Heart right ventricle (tissue), 16 donors: ENCODE data around the gene LRMDA. TPM values are rescaled to one million over a fixed set of nuclear protein-coding genes. Genes with fewer than 3 reads are reported as not detected.

Source experiments
- ATAC-seq, 8 donors: fragments of 200-7000 bp; cut with Tn5 transposase; one replicate each; pipeline ENCODE4 v1.9.1; 2020; ENCODE audit warnings: mild to moderate bottlenecking in 8 of 8, moderate library complexity in 8 of 8, moderate number of reproducible peaks in 1 of 8
- DNase-seq, 2 donors: peaks; one replicate each; pipeline ENCODE4 v3.0.0-alpha.2; 2020
- H3K27ac ChIP-seq, 10 donors: fragments of 200-600 bp; sonication (generic) in 2 of 10; one replicate each; pipeline versions ENCODE4 v1.5.0 to v1.8.0; 2020 to 2022; ENCODE audit warnings: mild to moderate bottlenecking in 3 of 10
- H3K27me3 ChIP-seq, 7 donors: fragments of 200-600 bp; one replicate each; pipeline ENCODE4 v1.8.0; 2021 to 2022; ENCODE audit warnings: mild to moderate bottlenecking in 2 of 7
- H3K36me3 ChIP-seq, 9 donors: fragments of 200-600 bp; sonication (generic) in 1 of 9; one replicate each; pipeline versions ENCODE4 v1.5.0 to v1.8.0; 2020 to 2022; ENCODE audit warnings: mild to moderate bottlenecking in 2 of 9
- H3K4me1 ChIP-seq, 9 donors: fragments of 200-600 bp; sonication (generic) in 1 of 9; one replicate each; pipeline versions ENCODE4 v1.5.0 to v1.8.0; 2020 to 2022; ENCODE audit warnings: mild to moderate bottlenecking in 4 of 9
- H3K4me3 ChIP-seq, 10 donors: fragments of 200-600 bp; sonication (generic) in 2 of 10; one replicate each; pipeline versions ENCODE4 v1.5.0 to v1.8.0; 2020 to 2022; ENCODE audit warnings: mild to moderate bottlenecking in 7 of 10, moderate library complexity in 2 of 10
- H3K9me3 ChIP-seq, 11 donors: fragments of 200-600 bp in 10 of 11; sonication (generic) in 2 of 11; one replicate each; pipeline versions ENCODE4 v1.5.0 to v1.8.0; 2013 to 2022; ENCODE audit warnings: mild to moderate bottlenecking in 2 of 11, control low read depth in 1 of 11, moderate library complexity in 1 of 11
- CTCF ChIP-seq, 9 donors: fragments of 200-600 bp; sonication (generic) in 2 of 9; IDR thresholded peaks; one replicate each; pipeline versions ENCODE4 v1.5.0 to v1.8.0; 2021 to 2022; ENCODE audit warnings: antibody characterized with exemption in 9 of 9, mild to moderate bottlenecking in 5 of 9, moderate library complexity in 1 of 9
- WGBS, 2 donors: extraction: QIAGEN DNeasy Blood & Tissue Kit; methylation state at CpG; one replicate each; pipeline ENCODE4 v1.1.7; 2013; ENCODE audit warnings: inconsistent platforms in 1 of 2; 5-methylcytosine and 5-hydroxymethylcytosine counted together
- intact Hi-C, 10 donors: fragments of 100-400 bp; cut with DNase I; formaldehyde crosslinking; loops; one replicate each; pipeline versions ENCODE4 v1.11.1 to v1.14.2; 2022
- polyA plus RNA-seq, 2 donors: library from polyadenylated mRNA; stranded (reverse); fragments of 200-250 nt; gene quantifications; one replicate each; pipeline ENCODE4 v1.2.3, GENCODE V29; 2013
- total RNA-seq, 10 donors: library from RNA; stranded (reverse); fragmentation: NEBNext Ultra II Directional in 3 of 10; extraction: Animal tissue kit (Norgen Biotek cat#: 25700) in 3 of 10; gene quantifications; one replicate each; pipeline versions ENCODE4 v1.2.1 to v1.2.4, GENCODE V29; 2021 to 2023
- donor health status: Arrhythmogenic right ventricular cardiomyopathy.
- donor health status: ischemic (EF 13 %, LVEDD 7.1; RV severe dilation, severe dysfunction).
- donor health status: healthy with polysubstance abuse.
- donor health status: DM: no; HTN: yes; CAD: no.
- donor health status: DM: no; HTN: no; CAD: no.
- donor health status: ischemic (EF 25% LVEDD 6.9; RV normal size, moderate dysfunction).
- donor health status: ischemic (EF 25% LVEDD 5.7; RV mildly dilated, moderate dysfunction).
- donor health status: healthy.
- donor health status: DM: yes; HTN: yes; CAD: no.
- donor health status: Ischemic cardiomyopathy.
- donor health status: ischemic (EF 35%, LVEDD 5.7; RV mildly dilated, moderate dysfunction).
- donor health status: nonischemic (EF 11% LVEDD 7.7; RV severe dilation, severe dysfunction).
- donor health status: DM: yes; HTN: yes; CAD: no.
- donor health status: PGD.
- donor health status: ischemic (EF 29% LVEDD 5.4; RV normal size, mild dysfunction).
- donor health status: nonischemic (EF 23%, LVEDD 6.1; RV moderate dilation, normal function).

LRMDA gene
- total and polyA plus RNA-seq, 12 donors = 4.0 to 59.8 (median 12.7) TPM

- H3K4me1 ChIP-seq = peaks cover 0 to 13% (median 0%) of the 10 kb centered on the region in 9 donors
- 98 to 100% methylated on average over 2 of the region's 2 CpGs for WGBS, 2 donors
- intact Hi-C loops = no loop called here
- H3K27me3 ChIP-seq = no peaks in the 10 kb centered on the region
- H3K36me3 ChIP-seq = no peaks in the 10 kb centered on the region
- H3K9me3 ChIP-seq = no peaks in the 10 kb centered on the region
- DNase-seq = no peak
- no peak for ATAC-seq
- TF ChIP-seq CTCF (IDR thresholded peaks at IDR 0.05) = no peak
- H3K4me3 ChIP-seq = no peak overlapping the region
- H3K27ac ChIP-seq = no peak overlapping the region
Observed at GRCh38 chr10:75722609-75723008, 291.2 kb downstream of the LRMDA start.

- no peaks in the 10 kb centered on the region for H3K27me3 ChIP-seq
- H3K36me3 ChIP-seq = no peaks in the 10 kb centered on the region
- no peak overlapping the region for H3K27ac ChIP-seq
- intact Hi-C loops = no loop called here
- TF ChIP-seq CTCF (IDR thresholded peaks at IDR 0.05) = no peak
- no peak overlapping the region for H3K4me3 ChIP-seq
- 70 to 80% methylated on average over 9 of the region's 9 CpGs for WGBS, 2 donors
- DNase-seq (no peak), ATAC-seq (peak in 2 of 8 donors; percentile 42 to 55)
- H3K4me1 ChIP-seq = peaks cover 0 to 13% (median 0%) of the 10 kb centered on the region in 9 donors
- no peaks in the 10 kb centered on the region for H3K9me3 ChIP-seq
Observed at GRCh38 chr10:75723319-75723980, 292.0 kb downstream of the LRMDA start.

- no peak for TF ChIP-seq CTCF (IDR thresholded peaks at IDR 0.05)
- ATAC-seq = no peak
- 81% methylated on average over 2 of the region's 2 CpGs for WGBS, 2 donors
- Histone ChIP-seq H3K4me3 (no peak overlapping the region), H3K9me3 (no peaks in the 10 kb centered on the region), H3K4me1 (peaks cover 0 to 13% (median 0%) of the 10 kb centered on the region in 9 donors), H3K36me3 (no peaks in the 10 kb centered on the region), H3K27ac (no peak overlapping the region), H3K27me3 (no peaks in the 10 kb centered on the region)
- intact Hi-C loops = no loop called here
- DNase-seq = no peak
Observed at GRCh38 chr10:75724047-75724446, 292.6 kb downstream of the LRMDA start.

GRCh38 chr10:75726522-75727483 is 295.4 kb downstream of the LRMDA start:
- no peak overlapping the region for H3K4me3 ChIP-seq
- no peaks in the 10 kb centered on the region for H3K27me3 ChIP-seq
- peaks cover 0 to 13% (median 0%) of the 10 kb centered on the region in 9 donors for H3K4me1 ChIP-seq
- ATAC-seq (no peak), DNase-seq (no peak)
- 92% methylated on average over 11 of the region's 11 CpGs for WGBS, 2 donors
- intact Hi-C loops = no loop called here
- no peaks in the 10 kb centered on the region for H3K36me3 ChIP-seq
- H3K9me3 ChIP-seq = no peaks in the 10 kb centered on the region
- H3K27ac ChIP-seq = no peak overlapping the region
- no peak for TF ChIP-seq CTCF (IDR thresholded peaks at IDR 0.05)
